Natural killer cell (primary cell): ENCODE measurements around the gene SNN. TPM values are rescaled to one million over a fixed set of nuclear protein-coding genes. Genes with fewer than 3 reads are reported as not detected.

ENCODE experiments used
- ATAC-seq, 3 donors: fragments of 150-1000 bp in 2 of 3; fragments of 200-7000 bp in 1 of 3; cut with Tn5 transposase; 1 replicate in 1 of 3; 2 replicates in 2 of 3; pipeline ENCODE4 v1.10.0; 2021; ENCODE audit warnings: mild to moderate bottlenecking in 2 of 3, moderate library complexity in 2 of 3
- DNase-seq, 2 donors: peaks; one replicate each; pipeline versions ENCODE4 v3.0.0 to v3.0.0-alpha.2; 2013 to 2021; ENCODE audit warnings: mixed read lengths in 1 of 2
- H3K27ac ChIP-seq: one replicate; pipeline ENCODE4 v1.5.1; 2013; ENCODE audit warnings: mild to moderate bottlenecking, low read length
- H3K27me3 ChIP-seq: one replicate; pipeline ENCODE4 v1.6.1; 2013; ENCODE audit warnings: low read length; ENCODE audit not compliant: control insufficient read depth, insufficient read depth
- H3K36me3 ChIP-seq: one replicate; pipeline ENCODE4 v1.6.1; 2013; ENCODE audit warnings: low read length; ENCODE audit not compliant: control insufficient read depth, insufficient read depth
- H3K4me1 ChIP-seq: one replicate; pipeline ENCODE4 v1.6.1; 2013; ENCODE audit warnings: low read length; ENCODE audit not compliant: control insufficient read depth, insufficient read depth
- H3K4me3 ChIP-seq: one replicate; pipeline ENCODE4 v1.5.1; 2013; ENCODE audit warnings: low read length
- H3K9me3 ChIP-seq: one replicate; pipeline ENCODE4 v1.6.1; 2013; ENCODE audit warnings: low read length; ENCODE audit not compliant: control insufficient read depth, insufficient read depth
- H3K27ac Mint-ChIP-seq, 2 donors: one replicate each; pipeline ENCODE4 v1.8.0; 2022; ENCODE audit warnings: mild to moderate bottlenecking in 2 of 2, mixed read lengths in 2 of 2, moderate library complexity in 1 of 2
- H3K27me3 Mint-ChIP-seq, 2 donors: one replicate each; pipeline ENCODE4 v1.8.0; 2022; ENCODE audit warnings: low read depth in 2 of 2, mixed read lengths in 2 of 2
- H3K36me3 Mint-ChIP-seq: one replicate; pipeline ENCODE4 v1.8.0; 2022; ENCODE audit warnings: mixed read lengths
- H3K4me1 Mint-ChIP-seq, 2 donors: one replicate each; pipeline ENCODE4 v1.8.0; 2022; ENCODE audit warnings: mixed read lengths in 2 of 2
- H3K4me3 Mint-ChIP-seq: one replicate; pipeline ENCODE4 v1.8.0; 2022; ENCODE audit warnings: mild to moderate bottlenecking, moderate library complexity, mixed read lengths
- H3K9me3 Mint-ChIP-seq, 2 donors: one replicate each; pipeline ENCODE4 v1.8.0; 2022; ENCODE audit warnings: mixed read lengths in 2 of 2
- CTCF ChIP-seq: fragments of 200-600 bp; IDR thresholded peaks from one replicate; pipeline ENCODE4 v1.8.0; 2022; ENCODE audit warnings: antibody characterized with exemption
- WGBS: methylation state at CpG from one replicate; pipeline ENCODE4 v1.1.7; 2013; ENCODE audit warnings: missing lambda C conversion rate; ENCODE audit not compliant: insufficient coverage; 5-methylcytosine and 5-hydroxymethylcytosine counted together
- intact Hi-C: fragments of 100-400 bp; cut with micrococcal nuclease; formaldehyde crosslinking; loops from one replicate; pipeline ENCODE4 v1.14.2; 2022
- total RNA-seq, 4 donors: library from RNA; stranded (reverse); fragments of 120-200 nt in 1 of 4; gene quantifications; one replicate each; pipeline versions ENCODE4 v1.2.3 to v1.2.4, GENCODE V29; 2013 to 2022

Gene SNN
- total RNA-seq, 3 donors from 2014 or later (not counting 1 experiment from before 2014, with no cell fraction given) = 5.3 to 20.0 (median 12.5) TPM

GRCh38 chr16:11719762-11720161, 51.5 kb downstream of the SNN start:
- H3K36me3 Mint-ChIP-seq = peaks cover 16% of the 10 kb centered on the region

GRCh38 chr16:11721781-11722467, 53.7 kb downstream of the SNN start:
- Histone ChIP-seq H3K4me3 (no peak overlapping the region), H3K27ac (no peak overlapping the region), H3K9me3 (no peaks in the 10 kb centered on the region), H3K4me1 (no peaks in the 10 kb centered on the region), H3K27me3 (no peaks in the 10 kb centered on the region), H3K36me3 (peaks cover 59% of the 10 kb centered on the region)
- H3K4me1 Mint-ChIP-seq = peaks cover 5 to 16% of the 10 kb centered on the region in 2 donors
- peaks cover 10% of the 10 kb centered on the region for H3K36me3 Mint-ChIP-seq
- no peaks in the 10 kb centered on the region for H3K9me3 Mint-ChIP-seq
- intact Hi-C loops = no loop called here
- H3K27ac Mint-ChIP-seq = peak overlapping the region in 1 of 2 donors; percentile 45
- no peak for TF ChIP-seq CTCF
- no peaks in the 10 kb centered on the region for H3K27me3 Mint-ChIP-seq
- ATAC-seq (no peak), DNase-seq (no peak)
- WGBS = 91% methylated on average over 4 of the region's 4 CpGs
- no peak overlapping the region for H3K4me3 Mint-ChIP-seq

More at GRCh38 chr16:11719762-11720161, 51.5 kb downstream of the SNN start:
- H3K36me3 ChIP-seq = peaks cover 57% of the 10 kb centered on the region
- no peaks in the 10 kb centered on the region for H3K27me3 ChIP-seq
- Mint-ChIP-seq H3K27me3 (no peaks in the 10 kb centered on the region), H3K9me3 (no peaks in the 10 kb centered on the region), H3K4me1 (peaks cover 10 to 16% of the 10 kb centered on the region in 2 donors), H3K27ac (no peak overlapping the region), H3K4me3 (no peak overlapping the region)
- no peak for ATAC-seq
- intact Hi-C loops = no loop called here
- 99% methylated on average over 4 of the region's 4 CpGs for WGBS
- no peaks in the 10 kb centered on the region for H3K4me1 ChIP-seq
- H3K9me3 ChIP-seq = no peaks in the 10 kb centered on the region
- DNase-seq = no peak
- no peak for TF ChIP-seq CTCF
- H3K27ac ChIP-seq = no peak overlapping the region
- no peak overlapping the region for H3K4me3 ChIP-seq

- H3K9me3 ChIP-seq = no peaks in the 10 kb centered on the region
- intact Hi-C loops = no loop called here
- H3K4me1 ChIP-seq = no peaks in the 10 kb centered on the region
- peaks cover 9% of the 10 kb centered on the region for H3K36me3 Mint-ChIP-seq
- peaks cover 59% of the 10 kb centered on the region for H3K36me3 ChIP-seq
- no peak for TF ChIP-seq CTCF
- no peaks in the 10 kb centered on the region for H3K9me3 Mint-ChIP-seq
- H3K27ac ChIP-seq = no peak overlapping the region
- peak overlapping the region in 1 of 2 donors; percentile 45 for H3K27ac Mint-ChIP-seq
- no peak overlapping the region for H3K4me3 Mint-ChIP-seq
- H3K4me1 Mint-ChIP-seq = peaks cover 6 to 16% of the 10 kb centered on the region in 2 donors
- no peak for ATAC-seq
- no peaks in the 10 kb centered on the region for H3K27me3 ChIP-seq
- H3K27me3 Mint-ChIP-seq = no peaks in the 10 kb centered on the region
- WGBS = 78% methylated on average over 2 of the region's 3 CpGs
- DNase-seq = no peak
- H3K4me3 ChIP-seq = no peak overlapping the region
Measured at GRCh38 chr16:11722468-11722808, 54.2 kb downstream of the SNN start.

- no peaks in the 10 kb centered on the region for H3K27me3 ChIP-seq
- no peak overlapping the region for H3K4me3 ChIP-seq
- no peaks in the 10 kb centered on the region for H3K27me3 Mint-ChIP-seq
- peaks cover 70% of the 10 kb centered on the region for H3K36me3 ChIP-seq
- H3K27ac ChIP-seq = no peak overlapping the region
- no peaks in the 10 kb centered on the region for H3K9me3 ChIP-seq
- peaks cover 18 to 28% of the 10 kb centered on the region in 2 donors for H3K4me1 Mint-ChIP-seq
- 89% methylated on average over 1 of the region's 1 CpG for WGBS
- no peaks in the 10 kb centered on the region for H3K36me3 Mint-ChIP-seq
- H3K27ac Mint-ChIP-seq = peak overlapping the region in 1 of 2 donors; percentile 16
- intact Hi-C loops = no loop called here
- H3K4me1 ChIP-seq = no peaks in the 10 kb centered on the region
- H3K4me3 Mint-ChIP-seq = no peak overlapping the region
- DNase-seq (no peak), ATAC-seq (no peak)
- no peaks in the 10 kb centered on the region for H3K9me3 Mint-ChIP-seq
- no peak for TF ChIP-seq CTCF
Measured at GRCh38 chr16:11725457-11725856, 57.2 kb downstream of the SNN start.
